ENCODE data around the gene MTTP. TPM values are rescaled to one million over a fixed set of nuclear protein-coding genes. Genes with fewer than 3 reads are reported as not detected.

Gene MTTP
- total RNA-seq, 1 donor from 2014 or later, result 54.9 TPM

DNA sequence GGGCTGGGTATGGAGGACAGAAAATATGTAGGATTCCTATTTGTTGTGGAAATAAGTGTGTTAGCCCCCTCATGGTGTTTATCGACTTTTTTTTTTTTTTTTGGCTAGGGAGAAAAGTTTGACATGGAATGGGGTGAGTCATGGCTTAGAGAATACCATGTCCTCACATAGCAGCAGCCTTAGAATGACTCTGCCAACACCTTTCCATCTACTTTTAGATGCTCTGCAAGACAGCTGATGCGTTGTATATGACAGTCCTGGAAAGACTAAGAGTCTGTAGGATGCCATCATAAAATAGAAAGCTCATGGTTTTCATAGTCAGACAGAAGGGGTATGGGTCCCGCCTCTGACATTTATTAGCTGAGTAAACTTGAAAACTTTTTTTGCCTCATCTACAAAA is 37.7 kb downstream of the MTTP start:
- Mint-ChIP-seq H3K27ac (no peak overlapping the region), H3K9me3 (ENCODE audit: low read depth) (no peaks in the 10 kb centered on the region), H3K4me1 (ENCODE audit: low read depth) (no peaks in the 10 kb centered on the region), H3K27me3 (no peaks in the 10 kb centered on the region), H3K36me3 (ENCODE audit: insufficient read depth) (peaks cover 8% of the 10 kb centered on the region), H3K4me3 (ENCODE audit: low read depth) (no peak overlapping the region)
- TF ChIP-seq CTCF (IDR thresholded peaks at IDR 0.05; ENCODE audit: unreplicated experiment), result no peak
- DNase-seq (ENCODE audit: low spot score, unreplicated experiment), result no peak

- DNase-seq (ENCODE audit: low spot score, unreplicated experiment), result no peak
- no peaks in the 10 kb centered on the region for H3K9me3 Mint-ChIP-seq (ENCODE audit: low read depth)
- no peak for TF ChIP-seq CTCF (IDR thresholded peaks at IDR 0.05; ENCODE audit: unreplicated experiment)
- H3K4me1 Mint-ChIP-seq (ENCODE audit: low read depth), result no peaks in the 10 kb centered on the region
- no peak overlapping the region for H3K27ac Mint-ChIP-seq
- H3K36me3 Mint-ChIP-seq (ENCODE audit: insufficient read depth), result peaks cover 8% of the 10 kb centered on the region
- H3K4me3 Mint-ChIP-seq (ENCODE audit: low read depth), result no peak overlapping the region
- no peaks in the 10 kb centered on the region for H3K27me3 Mint-ChIP-seq
Observed at GRCh38 chr4:99612704-99613103, 38.1 kb downstream of the MTTP start.

- no peaks in the 10 kb centered on the region for H3K4me1 Mint-ChIP-seq (ENCODE audit: low read depth)
- no peaks in the 10 kb centered on the region for H3K9me3 Mint-ChIP-seq (ENCODE audit: low read depth)
- no peaks in the 10 kb centered on the region for H3K27me3 Mint-ChIP-seq
- peaks cover 6% of the 10 kb centered on the region for H3K36me3 Mint-ChIP-seq (ENCODE audit: insufficient read depth)
- no peak for TF ChIP-seq CTCF (IDR thresholded peaks at IDR 0.05; ENCODE audit: unreplicated experiment)
- DNase-seq (ENCODE audit: low spot score, unreplicated experiment), result no peak
- no peak overlapping the region for H3K27ac Mint-ChIP-seq
- no peak overlapping the region for H3K4me3 Mint-ChIP-seq (ENCODE audit: low read depth)
Observed at GRCh38 chr4:99614491-99614890, 39.9 kb downstream of the MTTP start.

DNA sequence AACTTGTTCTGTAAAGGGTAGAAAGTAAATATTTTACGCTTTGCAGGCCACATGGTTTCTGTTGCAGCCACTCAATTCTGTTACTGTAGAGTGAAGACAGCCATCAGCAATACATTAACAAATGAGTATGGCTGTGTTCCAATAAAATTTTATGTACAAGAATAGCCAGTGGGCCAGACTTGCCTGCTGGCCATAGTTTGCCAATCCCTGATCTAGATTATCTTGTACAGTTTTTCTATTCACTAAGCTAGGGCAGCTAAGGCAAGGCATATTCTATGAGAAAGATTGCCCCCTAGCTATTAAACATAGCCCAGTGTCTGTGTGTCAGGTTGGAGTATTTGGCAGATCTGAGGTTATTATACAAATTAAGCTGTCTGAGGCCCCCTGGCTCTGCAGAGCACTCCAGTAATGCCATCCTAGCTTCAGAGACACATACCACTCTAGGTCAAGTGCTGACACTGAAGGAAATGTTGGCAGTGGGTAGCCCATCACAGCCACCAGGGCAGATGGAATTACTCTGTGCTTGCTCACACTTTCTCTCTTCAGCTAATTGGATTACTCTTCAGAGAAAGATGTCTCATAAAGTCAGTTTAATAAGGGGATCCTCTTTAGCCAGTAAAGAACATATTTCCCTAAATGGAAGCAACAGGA is 40.7 kb downstream of the MTTP start:
- H3K9me3 Mint-ChIP-seq (ENCODE audit: low read depth), result no peaks in the 10 kb centered on the region
- TF ChIP-seq CTCF (IDR thresholded peaks at IDR 0.05; ENCODE audit: unreplicated experiment), result no peak
- H3K36me3 Mint-ChIP-seq (ENCODE audit: insufficient read depth), result peaks cover 7% of the 10 kb centered on the region
- no peak overlapping the region for H3K27ac Mint-ChIP-seq
- no peaks in the 10 kb centered on the region for H3K4me1 Mint-ChIP-seq (ENCODE audit: low read depth)
- no peaks in the 10 kb centered on the region for H3K27me3 Mint-ChIP-seq
- H3K4me3 Mint-ChIP-seq (ENCODE audit: low read depth), result no peak overlapping the region
- DNase-seq (ENCODE audit: low spot score, unreplicated experiment), result no peak

DNA sequence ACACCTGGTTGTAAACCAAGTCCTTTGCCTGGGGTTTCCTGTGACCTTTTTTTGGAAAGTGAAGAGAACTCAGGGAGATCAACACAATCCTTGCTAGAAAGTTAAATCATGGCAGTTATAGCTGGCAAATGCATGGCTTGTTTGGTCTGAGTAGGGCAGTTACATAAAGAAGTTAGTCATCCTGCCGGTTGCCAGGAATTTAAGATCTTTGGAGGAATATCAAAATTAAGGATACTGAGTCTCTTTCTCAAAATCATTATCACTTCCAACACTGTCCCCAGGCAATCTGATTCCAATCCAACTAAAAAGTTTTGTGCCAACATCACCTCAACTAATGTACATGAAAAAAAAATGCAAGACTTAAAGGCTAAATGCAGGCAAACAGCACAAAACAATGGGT is 42.8 kb downstream of the MTTP start:
- Mint-ChIP-seq H3K4me1 (ENCODE audit: low read depth) (no peaks in the 10 kb centered on the region), H3K36me3 (ENCODE audit: insufficient read depth) (peaks cover 4% of the 10 kb centered on the region), H3K4me3 (ENCODE audit: low read depth) (no peak overlapping the region), H3K9me3 (ENCODE audit: low read depth) (no peaks in the 10 kb centered on the region), H3K27me3 (no peaks in the 10 kb centered on the region), H3K27ac (no peak overlapping the region)
- no peak for DNase-seq (ENCODE audit: low spot score, unreplicated experiment)
- TF ChIP-seq CTCF (IDR thresholded peaks at IDR 0.05; ENCODE audit: unreplicated experiment), result no peak

Measured in progenitor cell of endocrine pancreas (in vitro differentiated cells).